Measurements from ENCODE around the gene SALL4.
"Not testable (repeated sequence)": the region's sequence is repeated elsewhere in the genome, so short reads cannot be mapped to it uniquely, and the experiment has no call there.

The SALL4 gene

GRCh38 chr20:51739722-51740249, 62.5 kb downstream of the SALL4 start:
- peaks cover 21 to 41% of the 10 kb centered on the region in 2 donors for H3K4me1 ChIP-seq (ENCODE audit: control insufficient read depth in 2 of 2, insufficient read depth in 2 of 2, low read length in 2 of 2)
- H3K9me3 ChIP-seq (ENCODE audit: control insufficient read depth in 2 of 2, low read length in 2 of 2) = no peaks in the 10 kb centered on the region
- H3K4me3 ChIP-seq (ENCODE audit: low read length in 2 of 2) = no peak overlapping the region
- H3K27ac ChIP-seq (ENCODE audit: low read depth in 2 of 2, low read length in 2 of 2) = no peak overlapping the region
- no peaks in the 10 kb centered on the region for H3K27me3 ChIP-seq (ENCODE audit: control insufficient read depth in 2 of 2, insufficient read depth in 2 of 2, low read length in 2 of 2)
- H3K9ac ChIP-seq (ENCODE audit: low read depth in 1 of 2, low read length in 2 of 2) = no peak overlapping the region
- H3K36me3 ChIP-seq (ENCODE audit: control insufficient read depth in 2 of 2, insufficient read depth in 2 of 2, low read length in 2 of 2) = no peaks in the 10 kb centered on the region

- H3K36me3 ChIP-seq (ENCODE audit: control insufficient read depth in 2 of 2, insufficient read depth in 2 of 2, low read length in 2 of 2) = no peaks in the 10 kb centered on the region
- no peaks in the 10 kb centered on the region for H3K27me3 ChIP-seq (ENCODE audit: control insufficient read depth in 2 of 2, insufficient read depth in 2 of 2, low read length in 2 of 2)
- no peak overlapping the region for H3K4me3 ChIP-seq (ENCODE audit: low read length in 2 of 2)
- no peaks in the 10 kb centered on the region for H3K9me3 ChIP-seq (ENCODE audit: control insufficient read depth in 2 of 2, low read length in 2 of 2)
- no peak overlapping the region for H3K9ac ChIP-seq (ENCODE audit: low read depth in 1 of 2, low read length in 2 of 2)
- peak overlapping the region in 1 of 2 donors; percentile 56 for H3K27ac ChIP-seq (ENCODE audit: low read depth in 2 of 2, low read length in 2 of 2)
- H3K4me1 ChIP-seq (ENCODE audit: control insufficient read depth in 2 of 2, insufficient read depth in 2 of 2, low read length in 2 of 2) = peaks cover 17 to 38% of the 10 kb centered on the region in 2 donors
These were observed 63.4 kb downstream of the SALL4 start for GRCh38 chr20:51738877-51739447.

GRCh38 chr20:51738261-51738660, 64.1 kb downstream of the SALL4 start:
- not testable (repeated sequence) for H3K4me3 ChIP-seq (ENCODE audit: low read length in 2 of 2); H3K9me3 ChIP-seq (ENCODE audit: control insufficient read depth in 2 of 2, low read length in 2 of 2); H3K36me3 ChIP-seq (ENCODE audit: control insufficient read depth in 2 of 2, insufficient read depth in 2 of 2, low read length in 2 of 2); H3K27me3 ChIP-seq (ENCODE audit: control insufficient read depth in 2 of 2, insufficient read depth in 2 of 2, low read length in 2 of 2); H3K9ac ChIP-seq (ENCODE audit: low read depth in 1 of 2, low read length in 2 of 2)
- Histone ChIP-seq H3K27ac (ENCODE audit: low read depth in 2 of 2, low read length in 2 of 2) (peak overlapping the region in 1 of 2 donors; percentile 56), H3K4me1 (ENCODE audit: control insufficient read depth in 2 of 2, insufficient read depth in 2 of 2, low read length in 2 of 2) (peaks cover 17 to 35% of the 10 kb centered on the region in 2 donors)

- H3K4me3 ChIP-seq (ENCODE audit: low read length in 2 of 2) = no peak overlapping the region
- H3K27me3 ChIP-seq (ENCODE audit: control insufficient read depth in 2 of 2, insufficient read depth in 2 of 2, low read length in 2 of 2) = no peaks in the 10 kb centered on the region
These were observed 65.4 kb downstream of the SALL4 start for GRCh38 chr20:51736947-51737346.

GRCh38 chr20:51735728-51736600, 66.4 kb downstream of the SALL4 start:
- Histone ChIP-seq H3K36me3 (ENCODE audit: control insufficient read depth in 2 of 2, insufficient read depth in 2 of 2, low read length in 2 of 2) (no peaks in the 10 kb centered on the region), H3K27me3 (ENCODE audit: control insufficient read depth in 2 of 2, insufficient read depth in 2 of 2, low read length in 2 of 2) (no peaks in the 10 kb centered on the region), H3K27ac (ENCODE audit: low read depth in 2 of 2, low read length in 2 of 2) (peak overlapping the region; percentile 67 to 72), H3K4me1 (ENCODE audit: control insufficient read depth in 2 of 2, insufficient read depth in 2 of 2, low read length in 2 of 2) (peaks cover 9 to 20% of the 10 kb centered on the region in 2 donors), H3K9ac (ENCODE audit: low read depth in 1 of 2, low read length in 2 of 2) (no peak overlapping the region), H3K4me3 (ENCODE audit: low read length in 2 of 2) (peak overlapping the region in 1 of 2 donors; percentile 37), H3K9me3 (ENCODE audit: control insufficient read depth in 2 of 2, low read length in 2 of 2) (no peaks in the 10 kb centered on the region)

More at GRCh38 chr20:51736947-51737346, 65.4 kb downstream of the SALL4 start:
- Histone ChIP-seq H3K4me1 (ENCODE audit: control insufficient read depth in 2 of 2, insufficient read depth in 2 of 2, low read length in 2 of 2) (peaks cover 12 to 24% of the 10 kb centered on the region in 2 donors), H3K27ac (ENCODE audit: low read depth in 2 of 2, low read length in 2 of 2) (peak overlapping the region in 1 of 2 donors; percentile 67), H3K9ac (ENCODE audit: low read depth in 1 of 2, low read length in 2 of 2) (no peak overlapping the region), H3K9me3 (ENCODE audit: control insufficient read depth in 2 of 2, low read length in 2 of 2) (no peaks in the 10 kb centered on the region), H3K36me3 (ENCODE audit: control insufficient read depth in 2 of 2, insufficient read depth in 2 of 2, low read length in 2 of 2) (no peaks in the 10 kb centered on the region)

DNA sequence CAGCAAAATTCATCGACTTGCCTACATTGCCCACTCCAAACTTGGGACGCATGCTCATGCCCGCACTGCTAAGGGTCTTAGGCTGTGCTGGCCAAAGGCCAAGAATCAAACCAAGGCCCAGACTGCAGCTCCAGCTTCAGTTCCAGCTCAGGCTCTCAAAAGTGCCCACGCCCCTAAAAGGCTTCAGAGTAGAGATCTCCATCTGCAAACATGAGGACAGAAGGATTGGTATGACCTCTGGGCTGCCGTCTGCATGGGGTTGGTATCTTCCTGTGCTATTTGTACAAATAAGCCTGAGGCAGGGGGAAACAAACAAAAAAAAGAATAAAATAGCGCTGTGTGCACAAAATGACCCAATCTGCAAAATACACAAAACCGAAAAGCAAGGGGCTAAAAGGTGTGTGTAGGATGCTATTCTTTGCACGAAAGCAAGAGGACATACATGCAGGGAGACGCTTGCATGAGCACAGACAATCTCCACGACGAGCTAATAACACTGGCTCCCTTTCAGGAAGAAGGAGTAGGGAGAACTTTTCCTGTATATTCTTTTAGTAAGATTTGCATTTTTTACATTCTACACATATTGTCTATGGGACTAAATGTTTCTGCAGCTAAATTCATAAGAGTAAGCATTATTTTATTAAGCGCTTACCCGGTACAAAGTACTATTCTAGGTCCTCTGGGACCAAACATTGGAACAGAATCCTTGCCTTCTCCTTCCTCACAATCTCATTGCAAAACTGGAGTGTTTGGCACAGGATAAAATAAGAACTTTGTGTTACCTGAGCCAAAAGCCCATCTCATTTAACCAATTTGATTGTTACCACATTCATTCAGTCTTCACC, 67.2 kb downstream of the SALL4 start:
- H3K4me1 ChIP-seq (ENCODE audit: control insufficient read depth in 2 of 2, insufficient read depth in 2 of 2, low read length in 2 of 2) = peaks cover 9 to 20% of the 10 kb centered on the region in 2 donors
- no peaks in the 10 kb centered on the region for H3K36me3 ChIP-seq (ENCODE audit: control insufficient read depth in 2 of 2, insufficient read depth in 2 of 2, low read length in 2 of 2)
- H3K27me3 ChIP-seq (ENCODE audit: control insufficient read depth in 2 of 2, insufficient read depth in 2 of 2, low read length in 2 of 2) = no peaks in the 10 kb centered on the region
- peak overlapping the region; percentile 67 to 72 for H3K27ac ChIP-seq (ENCODE audit: low read depth in 2 of 2, low read length in 2 of 2)
- H3K9me3 ChIP-seq (ENCODE audit: control insufficient read depth in 2 of 2, low read length in 2 of 2) = no peaks in the 10 kb centered on the region
- peak overlapping the region in 1 of 2 donors; percentile 2 for H3K4me3 ChIP-seq (ENCODE audit: low read length in 2 of 2)
- H3K9ac ChIP-seq (ENCODE audit: low read depth in 1 of 2, low read length in 2 of 2) = no peak overlapping the region

DNA sequence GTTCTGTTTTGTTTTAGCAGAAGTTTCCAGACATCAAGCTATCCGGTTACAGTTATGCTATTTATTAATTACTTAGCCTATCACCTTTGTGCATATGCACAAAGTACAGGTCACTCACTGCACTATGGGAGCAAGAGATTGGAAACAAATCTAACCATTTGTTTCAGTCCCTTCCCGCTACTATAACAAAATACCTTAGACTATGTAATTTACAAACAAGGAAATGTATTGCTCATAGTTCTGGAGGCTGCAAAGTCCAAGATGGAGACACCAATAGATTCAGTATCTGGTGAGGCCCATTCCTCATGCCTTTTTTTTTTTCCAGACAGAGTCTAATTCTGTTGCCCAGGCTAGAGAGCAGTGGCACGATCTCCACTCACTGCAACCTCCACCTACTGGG, 69.3 kb downstream of the SALL4 start:
- no peak overlapping the region for H3K27ac ChIP-seq (ENCODE audit: low read depth in 2 of 2, low read length in 2 of 2)

More for the DNA sequence above, 69.3 kb downstream of the SALL4 start:
- Histone ChIP-seq H3K9ac (ENCODE audit: low read depth in 1 of 2, low read length in 2 of 2) (no peak overlapping the region), H3K9me3 (ENCODE audit: control insufficient read depth in 2 of 2, low read length in 2 of 2) (no peaks in the 10 kb centered on the region), H3K4me1 (ENCODE audit: control insufficient read depth in 2 of 2, insufficient read depth in 2 of 2, low read length in 2 of 2) (peaks cover 9 to 16% of the 10 kb centered on the region in 2 donors), H3K4me3 (ENCODE audit: low read length in 2 of 2) (no peak overlapping the region), H3K27me3 (ENCODE audit: control insufficient read depth in 2 of 2, insufficient read depth in 2 of 2, low read length in 2 of 2) (no peaks in the 10 kb centered on the region), H3K36me3 (ENCODE audit: control insufficient read depth in 2 of 2, insufficient read depth in 2 of 2, low read length in 2 of 2) (peaks cover 0 to 4% of the 10 kb centered on the region in 2 donors)
